SK-N-SH treated with all-trans-retinoic acid at 6 μM for 48 hours (cell line): ENCODE measurements around the gene MACROD1.

ENCODE experiments used
- ARNTL ChIP-seq: fragments of 450-650 bp; formaldehyde crosslinking; IDR thresholded peaks from 2 replicates; pipeline ENCODE4 v1.5.0; 2020; ENCODE audit warnings: low read depth, mild to moderate bottlenecking, moderate library complexity, borderline replicate concordance
- CSDC2 ChIP-seq: fragments of 250-450 bp; sonication (Bioruptor Pico); IDR thresholded peaks from 2 replicates; pipeline ENCODE4 v1.5.0; 2020; ENCODE audit warnings: mild to moderate bottlenecking, moderate library complexity
- OSR1 ChIP-seq: fragments of 250-450 bp; sonication (Bioruptor Pico); IDR thresholded peaks from 2 replicates; pipeline ENCODE4 v1.8.0; 2022; ENCODE audit warnings: moderate library complexity, mild to moderate bottlenecking, inconsistent platforms
- PATZ1 ChIP-seq: fragments of 250-450 bp; sonication (Bioruptor Pico); IDR thresholded peaks from 2 replicates; pipeline ENCODE4 v1.8.0; 2020; ENCODE audit warnings: mild to moderate bottlenecking, moderate library complexity, borderline replicate concordance
- RARB ChIP-seq: fragments of 250-450 bp; sonication (Bioruptor Pico); IDR thresholded peaks from 2 replicates; pipeline ENCODE4 v1.8.0; 2021; ENCODE audit warnings: mild to moderate bottlenecking, moderate library complexity
- SNAI2 ChIP-seq: fragments of 250-450 bp; sonication (Bioruptor Pico); IDR thresholded peaks from 2 replicates; pipeline ENCODE4 v1.5.0; 2020; ENCODE audit warnings: mild to moderate bottlenecking, moderate library complexity
- TOX ChIP-seq: fragments of 250-450 bp; sonication (Bioruptor Pico); IDR thresholded peaks from 2 replicates; pipeline ENCODE4 v1.8.0; 2021; ENCODE audit warnings: mild to moderate bottlenecking, moderate library complexity, borderline replicate concordance
- ZC3H10 ChIP-seq: fragments of 250-450 bp; sonication (Bioruptor Pico); IDR thresholded peaks from 2 replicates; pipeline ENCODE4 v1.5.1; 2021; ENCODE audit warnings: mild to moderate bottlenecking, moderate library complexity
- ZFP30 ChIP-seq: fragments of 450-650 bp; formaldehyde crosslinking; IDR thresholded peaks from 2 replicates; pipeline ENCODE4 v1.5.0; 2022; ENCODE audit warnings: mild to moderate bottlenecking, moderate library complexity
- ZNF565 ChIP-seq: fragments of 450-650 bp; formaldehyde crosslinking; conservative IDR thresholded peaks from 2 replicates; pipeline ENCODE4 v1.5.0; 2020; ENCODE audit warnings: low read depth, mild to moderate bottlenecking, moderate library complexity
- TF ChIP-seq, protein P1 (sequence below): fragments of 250-450 bp; sonication (Bioruptor Pico); IDR thresholded peaks from 2 replicates; pipeline ENCODE4 v1.5.0; 2020; ENCODE audit warnings: mild to moderate bottlenecking, moderate library complexity

DNA sequence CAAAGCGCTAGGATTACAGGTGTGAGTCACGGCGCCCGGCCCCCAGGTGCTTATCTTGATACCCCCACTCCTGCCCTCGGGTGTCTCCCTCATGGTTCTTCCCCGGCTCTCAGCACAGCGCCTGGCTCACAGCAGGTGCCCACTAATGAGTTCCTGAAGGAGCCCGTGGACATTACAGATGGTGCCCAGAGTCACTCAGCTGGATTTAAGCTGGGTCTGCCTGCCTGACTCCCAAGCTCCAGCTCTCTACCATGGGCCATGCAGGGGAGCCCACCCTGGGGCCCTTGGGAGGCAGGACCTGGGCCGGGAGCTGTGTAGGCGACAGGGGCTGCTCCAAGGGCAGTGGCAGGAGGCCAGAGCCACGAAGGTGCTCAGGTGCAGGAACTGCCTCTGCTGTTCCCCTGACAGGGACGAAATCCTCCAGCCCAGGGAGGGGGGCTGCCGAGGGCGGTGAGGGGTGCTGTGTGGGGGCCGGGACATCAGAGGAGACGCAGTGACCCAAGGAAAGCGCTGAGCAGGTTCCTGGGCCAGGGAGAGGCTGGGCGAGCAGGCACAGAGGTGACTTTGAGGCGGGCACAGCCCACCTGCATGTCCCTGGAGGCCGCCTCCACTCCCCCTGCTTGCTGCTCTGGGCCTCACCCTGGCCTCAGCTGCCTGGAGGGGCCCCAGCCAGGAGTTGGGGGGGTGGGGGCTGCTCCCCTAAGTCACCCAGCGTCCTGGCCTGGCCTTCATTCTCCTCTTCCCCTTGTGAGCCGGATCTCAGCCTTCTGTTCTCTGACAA, 144.7 kb downstream of the MACROD1 start:
- TF ChIP-seq RARB (CRISPR knock-in tag) (no peak), OSR1 (no peak), CSDC2 (CRISPR knock-in tag) (no peak), ZC3H10 (CRISPR knock-in tag) (no peak), SNAI2 (CRISPR knock-in tag) (no peak), PATZ1 (no peak), TOX (CRISPR knock-in tag) (no peak), ZFP30 (no peak), ARNTL (CRISPR knock-in tag) (no peak), ZNF565 (CRISPR knock-in tag) (no peak)
- TF ChIP-seq, protein P1, sequence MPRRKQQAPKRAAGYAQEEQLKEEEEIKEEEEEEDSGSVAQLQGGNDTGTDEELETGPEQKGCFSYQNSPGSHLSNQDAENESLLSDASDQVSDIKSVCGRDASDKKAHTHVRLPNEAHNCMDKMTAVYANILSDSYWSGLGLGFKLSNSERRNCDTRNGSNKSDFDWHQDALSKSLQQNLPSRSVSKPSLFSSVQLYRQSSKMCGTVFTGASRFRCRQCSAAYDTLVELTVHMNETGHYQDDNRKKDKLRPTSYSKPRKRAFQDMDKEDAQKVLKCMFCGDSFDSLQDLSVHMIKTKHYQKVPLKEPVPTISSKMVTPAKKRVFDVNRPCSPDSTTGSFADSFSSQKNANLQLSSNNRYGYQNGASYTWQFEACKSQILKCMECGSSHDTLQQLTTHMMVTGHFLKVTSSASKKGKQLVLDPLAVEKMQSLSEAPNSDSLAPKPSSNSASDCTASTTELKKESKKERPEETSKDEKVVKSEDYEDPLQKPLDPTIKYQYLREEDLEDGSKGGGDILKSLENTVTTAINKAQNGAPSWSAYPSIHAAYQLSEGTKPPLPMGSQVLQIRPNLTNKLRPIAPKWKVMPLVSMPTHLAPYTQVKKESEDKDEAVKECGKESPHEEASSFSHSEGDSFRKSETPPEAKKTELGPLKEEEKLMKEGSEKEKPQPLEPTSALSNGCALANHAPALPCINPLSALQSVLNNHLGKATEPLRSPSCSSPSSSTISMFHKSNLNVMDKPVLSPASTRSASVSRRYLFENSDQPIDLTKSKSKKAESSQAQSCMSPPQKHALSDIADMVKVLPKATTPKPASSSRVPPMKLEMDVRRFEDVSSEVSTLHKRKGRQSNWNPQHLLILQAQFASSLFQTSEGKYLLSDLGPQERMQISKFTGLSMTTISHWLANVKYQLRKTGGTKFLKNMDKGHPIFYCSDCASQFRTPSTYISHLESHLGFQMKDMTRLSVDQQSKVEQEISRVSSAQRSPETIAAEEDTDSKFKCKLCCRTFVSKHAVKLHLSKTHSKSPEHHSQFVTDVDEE, result no peak
